GM04504 (cell line): ENCODE data around the gene SAP30BP.
"Not testable (repeated sequence)": the region's sequence is repeated elsewhere in the genome, so short reads cannot be mapped to it uniquely, and the experiment has no call there.

ENCODE experiments used
- DNase-seq: peaks from one replicate; pipeline ENCODE4 v3.0.0-alpha.2; 2012; ENCODE audit warnings: low read depth

The SAP30BP gene

DNA sequence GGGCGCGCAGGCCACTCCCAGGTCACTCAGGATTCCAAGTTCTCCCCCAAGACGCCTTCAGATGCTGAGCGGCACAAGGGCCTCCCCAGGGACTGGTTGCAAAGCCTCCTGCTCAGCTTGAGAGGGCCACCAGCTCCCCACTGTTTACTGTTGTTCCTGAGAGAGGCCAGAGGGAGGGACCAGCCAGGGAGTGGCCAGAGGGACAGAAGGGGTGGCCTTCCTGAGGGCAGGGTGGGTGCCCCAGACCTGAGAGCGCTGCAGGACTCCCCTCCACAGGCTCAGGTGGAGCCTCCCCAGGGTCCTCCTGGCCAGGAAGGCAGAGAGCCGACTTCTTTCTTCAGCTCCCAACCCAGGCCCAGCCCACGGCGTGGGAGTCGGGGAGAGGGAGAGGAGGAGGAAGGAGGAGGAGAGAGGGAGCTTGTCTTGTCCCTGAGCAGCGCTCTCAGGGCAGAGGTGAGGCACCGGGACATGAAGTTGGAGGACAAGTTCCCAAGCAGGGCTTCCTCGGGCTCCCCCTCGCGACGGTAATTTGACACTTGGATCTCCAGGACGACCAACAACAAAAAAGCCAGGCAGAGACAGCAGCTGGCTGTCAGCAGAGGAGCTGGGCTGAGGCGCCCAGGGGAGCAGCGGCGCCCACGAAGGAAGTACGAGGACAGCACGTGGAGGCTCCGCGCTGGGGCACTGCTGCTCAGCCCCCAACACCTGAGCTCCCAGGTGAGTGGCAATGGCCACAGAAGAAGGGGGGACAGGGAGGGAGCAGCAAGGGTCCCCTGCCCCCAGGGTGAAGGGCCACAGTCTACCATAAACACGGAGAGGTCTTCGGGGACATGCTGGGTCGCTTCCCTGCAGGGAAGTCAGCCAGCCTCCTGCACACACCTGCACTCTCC, 33.4 kb upstream of the SAP30BP start:
- peak; percentile 84 for DNase-seq

DNA sequence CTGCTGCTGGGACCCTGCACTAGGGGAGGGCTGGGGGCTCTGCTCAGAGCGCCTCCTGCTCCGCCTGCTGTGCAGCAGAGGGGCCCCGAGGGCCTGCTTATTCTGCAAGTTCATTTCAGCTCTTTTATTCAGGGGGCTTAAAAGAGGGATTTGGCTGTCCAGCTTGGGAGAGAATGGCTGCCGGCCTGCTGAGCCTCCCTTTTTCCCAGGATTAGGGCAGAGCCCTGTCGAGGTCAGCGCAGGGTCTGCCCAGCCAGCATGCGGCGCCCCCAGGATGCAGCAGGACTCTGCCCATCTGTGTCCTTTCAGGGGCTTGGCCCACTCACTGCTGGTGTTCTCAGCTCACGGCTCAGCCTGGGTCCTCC, 32.8 kb upstream of the SAP30BP start:
- no peak for DNase-seq

DNA sequence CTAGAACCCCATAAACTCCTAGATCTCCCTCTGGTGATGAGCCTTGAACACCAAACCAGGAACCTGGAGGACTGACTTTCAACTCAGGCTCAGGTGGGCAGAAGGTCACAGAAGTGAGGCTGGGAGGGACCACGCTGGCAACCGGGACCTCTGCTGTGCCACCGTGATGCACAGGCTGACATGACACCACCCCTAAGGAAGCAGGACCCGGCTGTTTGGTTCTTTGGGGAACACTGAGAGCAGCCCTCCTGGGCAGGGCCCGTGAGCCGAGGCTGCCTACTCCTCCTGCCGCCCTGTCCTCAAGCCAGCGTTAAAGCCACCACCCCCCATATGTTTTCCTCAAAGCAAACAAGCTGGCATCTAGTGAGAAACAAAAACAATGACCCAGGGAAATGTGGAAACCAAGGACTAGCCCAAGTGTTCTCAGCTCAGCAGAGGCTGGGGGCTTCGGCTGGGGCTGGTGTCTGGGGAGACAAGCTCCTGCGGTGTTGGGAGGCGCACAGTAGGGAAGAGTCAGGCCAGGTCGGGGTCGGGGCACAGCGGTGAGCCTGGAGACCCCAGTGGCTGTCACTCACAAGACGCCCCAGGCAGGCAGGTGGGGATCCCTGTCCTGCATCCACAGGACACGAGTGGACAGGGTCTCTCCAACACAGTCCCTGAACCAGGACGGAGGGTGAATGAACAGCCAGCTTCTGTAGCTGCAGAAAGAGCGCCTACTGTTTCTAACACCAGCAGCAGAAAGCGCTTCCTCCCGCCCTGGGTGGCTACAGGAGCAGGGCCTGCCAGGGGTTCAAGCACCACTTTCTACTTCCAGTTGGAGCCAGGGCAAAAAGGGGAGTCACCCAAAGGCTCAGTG, 32.2 kb upstream of the SAP30BP start:
- DNase-seq, result no peak

DNA sequence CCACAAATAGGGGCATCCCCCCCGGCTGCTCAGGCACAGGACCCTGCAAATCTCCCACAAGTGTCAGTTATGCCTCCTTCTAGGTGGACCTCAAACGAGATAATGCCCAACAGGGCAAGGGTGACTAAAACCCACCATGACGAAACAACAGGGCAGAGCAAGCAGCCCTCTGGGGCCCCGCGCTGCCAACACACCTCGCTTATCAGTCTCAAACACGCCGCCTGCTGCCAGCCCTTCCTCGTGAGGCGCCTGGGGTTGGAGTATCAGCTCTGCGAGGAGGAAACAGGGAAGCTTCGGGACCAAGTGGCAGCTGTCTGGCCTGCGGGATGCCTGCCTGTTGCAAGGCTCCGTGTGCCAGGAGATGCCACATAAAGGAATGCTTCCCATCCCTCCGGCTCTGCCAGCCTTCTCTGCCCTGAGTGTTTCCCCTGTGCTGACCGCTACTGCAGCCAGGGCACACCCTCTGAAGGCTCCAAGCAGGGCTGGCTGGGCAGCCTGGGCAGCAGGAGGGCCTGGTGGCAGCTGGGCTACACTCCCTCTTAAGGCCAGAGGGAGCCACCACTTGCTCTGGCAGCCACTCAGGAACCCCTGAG, 31.4 kb upstream of the SAP30BP start:
- no peak for DNase-seq

DNA sequence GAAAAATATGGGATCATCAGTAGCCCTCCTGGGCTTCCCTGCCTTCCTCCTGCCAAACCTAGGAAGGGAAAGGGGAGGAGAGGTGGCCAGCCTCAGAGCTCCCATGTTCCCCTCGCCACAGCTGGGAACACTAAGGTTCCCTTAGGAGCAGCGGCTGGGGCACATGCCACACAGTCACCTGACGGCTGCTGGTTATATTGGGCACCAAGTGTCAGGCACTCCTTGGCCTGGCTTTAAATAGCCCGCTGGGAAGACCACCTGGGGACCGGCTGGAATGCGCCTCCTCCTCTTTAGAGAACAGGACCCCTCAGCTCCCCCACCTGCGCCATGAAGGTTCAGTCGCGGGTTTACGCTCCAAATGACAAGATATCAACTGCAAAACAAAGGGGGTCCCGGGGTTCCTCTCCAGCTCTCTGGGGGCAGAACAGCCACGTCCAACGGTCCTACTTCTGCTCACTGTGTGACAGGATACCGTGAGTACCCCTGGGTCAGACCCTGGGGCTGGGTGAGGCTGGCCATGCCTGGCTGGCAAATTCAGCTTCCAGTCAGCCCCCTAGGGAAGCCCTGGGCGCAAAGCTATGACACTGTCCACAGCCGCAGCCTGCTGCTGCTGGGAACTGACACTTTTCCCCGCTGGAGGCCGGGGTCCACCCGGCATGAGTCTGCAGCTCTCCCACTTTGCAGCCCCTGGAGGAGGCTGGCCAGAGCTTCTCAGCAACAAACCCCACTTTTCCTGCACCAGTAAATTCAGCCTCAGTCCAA, 30.6 kb upstream of the SAP30BP start:
- DNase-seq, result no peak

DNA sequence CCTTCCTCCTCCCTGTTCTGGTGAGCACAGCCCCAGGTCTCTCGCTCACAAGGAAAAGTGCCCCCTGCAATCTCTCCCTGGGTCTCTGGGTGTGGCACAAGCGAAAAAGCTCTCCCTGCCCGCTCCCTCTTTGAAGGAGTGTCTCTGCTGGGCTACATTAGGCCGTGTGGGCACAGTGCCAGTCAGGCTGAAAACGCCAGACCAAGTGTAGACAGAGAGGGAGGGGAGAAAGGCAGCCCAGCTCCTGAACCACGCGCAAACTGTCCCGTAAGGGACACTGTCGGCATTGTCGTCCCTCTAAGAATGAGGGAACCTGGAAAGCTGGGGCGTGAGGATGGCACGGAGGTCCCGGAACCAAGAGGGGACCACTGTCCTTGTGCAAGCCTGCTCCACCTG, 30.0 kb upstream of the SAP30BP start:
- no peak for DNase-seq

DNA sequence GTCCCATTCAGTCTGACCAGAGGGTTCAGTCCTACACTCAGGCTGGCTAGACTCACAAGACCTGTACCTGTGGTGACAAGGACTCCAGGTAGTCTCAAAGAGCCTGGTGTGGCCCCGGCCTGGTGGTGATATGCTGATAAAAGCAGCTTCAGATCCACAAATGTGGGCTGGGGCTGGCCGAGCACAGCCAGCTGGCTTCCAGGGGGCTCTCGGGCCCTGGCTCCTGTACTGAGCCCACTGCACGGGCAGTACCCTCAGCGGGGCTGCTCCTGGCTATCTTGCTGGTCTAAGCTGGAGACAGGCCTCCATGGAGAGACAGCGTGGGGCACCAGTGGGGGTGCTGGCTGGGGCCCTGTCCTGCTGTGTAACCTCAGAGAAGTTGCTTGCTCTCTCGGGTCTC, 29.6 kb upstream of the SAP30BP start:
- DNase-seq, result no peak

DNA sequence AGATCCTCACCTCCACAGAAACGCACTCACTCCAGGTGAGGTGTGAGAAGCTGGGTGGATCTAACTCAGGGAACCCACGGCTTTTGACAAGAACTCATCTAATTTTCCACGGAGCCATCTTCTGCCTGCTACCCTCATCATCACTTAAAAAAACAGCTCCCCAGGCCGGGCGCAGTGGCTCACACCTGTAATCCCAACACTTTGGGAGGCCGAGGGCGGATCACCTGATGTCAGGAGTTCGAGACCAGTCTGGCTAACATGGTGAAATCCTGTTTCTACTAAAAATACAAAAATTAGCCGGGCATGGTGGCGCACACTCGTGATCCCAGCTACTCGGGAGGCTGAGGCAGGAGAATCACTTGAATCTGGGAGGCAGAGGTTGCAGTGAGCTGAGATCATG, 29.1 kb upstream of the SAP30BP start:
- not testable (repeated sequence) for DNase-seq

DNA sequence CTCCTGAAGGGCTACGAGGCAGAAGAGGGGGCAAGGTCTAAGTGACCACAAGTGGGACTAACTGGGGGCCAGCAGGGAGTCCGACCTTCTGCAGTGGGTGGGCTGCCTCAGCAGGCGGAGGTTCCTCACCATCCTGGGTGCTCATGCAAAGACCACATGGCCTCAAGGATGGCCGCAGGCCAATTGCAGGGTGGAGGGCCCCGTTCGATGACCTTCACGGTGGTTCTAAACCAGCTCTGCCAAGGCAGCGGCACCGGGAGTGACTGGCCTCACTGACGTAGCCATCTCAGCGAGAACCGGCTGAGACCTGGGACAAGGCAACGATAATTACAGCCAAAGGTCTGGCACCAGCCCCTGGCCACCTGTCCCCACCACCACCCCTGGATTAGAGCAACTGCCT, 28.2 kb upstream of the SAP30BP start:
- DNase-seq, result no peak

DNA sequence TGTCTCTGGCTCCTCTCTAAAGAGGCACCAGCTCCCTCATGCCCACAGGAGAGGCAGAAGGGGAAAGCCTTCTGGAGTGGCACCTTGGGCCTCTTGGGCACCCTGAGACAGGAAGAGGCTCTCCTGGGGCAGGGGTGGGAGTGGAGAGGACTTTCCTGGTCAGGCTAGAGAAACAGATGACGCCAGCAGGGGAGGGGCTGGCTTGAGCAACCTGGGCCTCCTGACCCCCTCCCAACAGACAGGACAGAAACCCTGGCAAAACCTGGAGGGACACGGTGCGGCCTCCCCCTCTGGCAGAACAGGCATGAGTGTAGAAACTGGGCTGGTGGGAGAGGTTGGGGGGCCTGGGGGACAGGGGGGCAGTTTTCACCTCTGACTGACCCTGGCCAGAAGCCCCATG, 27.8 kb upstream of the SAP30BP start:
- DNase-seq, result no peak

DNA sequence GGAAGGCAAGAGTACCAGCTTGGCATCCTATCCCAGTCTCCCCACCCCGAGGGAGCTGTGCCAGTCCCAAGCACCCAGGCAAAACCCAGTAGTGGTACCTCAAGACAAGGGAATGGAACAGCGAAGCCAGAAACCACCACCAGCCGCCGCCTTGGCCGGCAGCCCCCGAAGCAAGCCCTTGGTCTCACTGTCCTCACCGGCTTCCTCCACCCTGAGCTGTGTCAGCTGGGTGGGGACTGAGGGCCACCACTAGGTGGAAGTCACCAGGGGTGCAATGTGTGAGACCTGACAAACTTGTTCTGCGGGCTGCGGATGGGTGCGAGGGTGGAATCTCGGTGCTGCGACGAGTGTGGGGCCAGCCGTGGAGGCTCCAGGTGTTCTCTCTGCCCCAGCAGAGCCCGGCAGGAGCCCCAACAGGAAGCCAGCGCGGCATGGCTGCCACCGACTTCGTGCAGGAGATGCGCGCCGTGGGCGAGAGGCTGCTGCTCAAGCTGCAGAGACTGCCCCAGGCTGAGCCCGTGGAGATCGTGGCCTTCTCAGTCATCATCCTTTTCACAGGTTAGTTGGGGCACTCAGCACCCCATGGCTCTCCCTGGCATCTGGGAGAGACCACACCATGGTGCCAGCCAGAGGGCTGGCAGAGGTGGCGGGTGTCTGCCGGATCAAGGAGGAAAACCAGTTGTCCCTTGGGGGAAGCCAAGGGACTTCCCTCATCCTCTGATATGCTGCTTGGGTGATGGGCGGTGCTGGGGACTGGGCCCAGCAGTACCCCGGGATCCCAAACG, 27.2 kb upstream of the SAP30BP start:
- no peak for DNase-seq

DNA sequence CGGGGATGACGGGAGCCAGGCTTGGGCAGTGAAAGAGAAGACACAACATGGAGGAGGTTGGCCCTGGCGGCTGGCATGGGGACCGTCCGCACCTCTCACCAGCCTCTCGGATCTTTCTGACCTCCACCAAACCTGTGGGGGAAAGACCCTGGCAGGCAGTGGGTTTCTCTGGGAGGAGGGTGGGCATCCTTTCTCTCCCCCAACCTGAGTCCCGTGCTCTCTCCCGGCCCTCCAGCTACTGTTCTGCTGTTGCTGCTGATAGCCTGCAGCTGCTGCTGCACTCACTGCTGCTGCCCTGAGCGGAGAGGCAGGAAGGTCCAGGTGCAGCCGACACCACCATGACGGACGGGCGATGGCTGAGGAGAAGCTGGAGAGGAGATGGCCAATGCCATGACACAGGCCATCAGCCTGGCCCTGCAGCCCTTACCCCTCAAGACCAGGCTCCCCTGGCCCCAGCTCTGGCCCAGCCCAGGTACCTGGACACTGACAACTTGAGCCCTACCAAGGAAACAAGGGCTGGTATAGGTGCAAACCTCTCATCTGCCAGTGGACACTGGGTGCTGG, 26.5 kb upstream of the SAP30BP start:
- no peak for DNase-seq

DNA sequence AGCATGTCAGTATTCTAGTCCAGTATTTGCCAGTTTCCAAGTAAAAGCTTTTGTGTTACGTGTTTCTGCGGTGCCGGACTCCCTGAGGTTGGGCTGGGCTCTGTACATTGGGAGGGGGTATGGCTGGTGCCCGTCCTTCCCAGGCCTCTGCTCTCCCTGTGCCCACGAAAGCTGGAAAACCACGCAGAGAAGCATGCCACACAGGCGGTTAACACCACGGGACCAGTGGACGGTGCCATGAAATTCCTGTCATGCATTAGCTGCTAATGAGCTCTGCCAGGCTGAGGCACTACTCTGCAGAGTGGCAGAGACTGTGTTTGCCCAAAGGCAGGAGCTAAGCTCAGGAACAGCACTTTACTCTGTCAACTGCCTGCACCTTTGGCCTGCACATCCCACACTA, 25.8 kb upstream of the SAP30BP start:
- no peak for DNase-seq

DNA sequence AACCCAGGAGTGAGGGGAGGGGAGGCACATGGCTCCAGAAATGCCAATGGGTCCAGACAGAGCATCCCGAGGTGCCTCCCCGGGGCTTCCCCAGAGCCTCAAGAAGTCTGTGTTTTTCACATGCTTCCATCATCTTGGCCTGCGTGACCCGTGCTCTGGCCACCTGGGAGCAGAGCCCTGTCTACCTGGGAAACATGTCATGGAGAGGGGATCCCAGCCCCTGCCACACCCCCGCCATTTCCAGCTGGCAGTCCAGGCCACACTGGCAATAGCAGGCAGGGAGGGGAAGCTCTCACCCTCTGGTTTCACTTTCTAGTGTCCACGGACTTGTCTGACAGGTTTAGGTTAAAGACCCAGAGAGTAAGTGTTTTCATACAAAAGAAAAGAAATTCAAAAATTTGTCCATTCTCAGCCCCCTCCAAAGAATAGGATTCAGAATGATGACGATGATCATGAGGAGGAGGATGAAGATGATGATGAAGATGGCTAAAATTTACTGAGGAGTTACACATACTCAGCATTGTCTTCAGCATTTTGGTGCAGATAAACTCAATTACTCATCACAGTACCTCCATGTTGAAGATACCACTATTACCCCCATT, 24.9 kb upstream of the SAP30BP start:
- no peak for DNase-seq

DNA sequence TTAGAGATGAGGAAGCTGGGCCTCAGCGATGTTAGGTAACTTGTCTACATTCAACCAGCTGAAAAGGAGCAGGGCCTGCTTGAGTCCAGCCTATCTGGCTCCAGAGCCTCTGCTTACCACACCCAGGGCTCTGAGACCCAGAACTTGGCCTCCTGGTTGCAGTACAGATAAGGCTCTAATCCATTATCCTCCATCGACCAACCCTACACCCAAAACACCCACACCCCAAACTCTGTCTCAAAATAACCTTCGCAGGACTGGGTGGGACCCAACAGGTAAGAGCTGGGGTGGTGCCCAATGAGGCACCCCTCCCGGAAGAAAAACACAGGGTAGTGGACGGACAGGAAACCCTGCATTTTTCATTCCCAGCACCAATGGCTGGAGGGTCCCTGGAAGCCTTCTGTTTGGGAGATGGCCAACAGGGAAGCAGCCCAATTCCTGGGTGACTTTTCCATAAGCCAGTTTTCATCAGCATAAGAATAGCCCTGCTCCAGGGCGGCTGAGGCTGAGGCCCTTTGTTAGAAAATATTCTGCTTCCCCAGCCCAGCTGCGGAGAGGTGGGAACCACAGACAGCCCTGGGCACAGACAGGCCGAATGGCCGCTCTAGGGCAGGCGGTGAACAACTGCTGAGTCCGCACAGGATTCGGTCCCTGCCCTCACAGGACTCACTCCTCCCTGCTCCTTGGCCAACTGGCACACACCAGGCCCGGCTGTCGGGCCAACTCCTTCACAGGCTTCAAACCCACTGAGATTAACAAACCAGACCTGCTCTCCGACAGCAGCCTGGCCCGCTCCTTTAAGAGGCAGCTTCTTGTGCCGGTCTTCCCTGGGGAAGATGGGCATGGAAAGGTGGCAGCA, 24.1 kb upstream of the SAP30BP start:
- DNase-seq, result no peak

DNA sequence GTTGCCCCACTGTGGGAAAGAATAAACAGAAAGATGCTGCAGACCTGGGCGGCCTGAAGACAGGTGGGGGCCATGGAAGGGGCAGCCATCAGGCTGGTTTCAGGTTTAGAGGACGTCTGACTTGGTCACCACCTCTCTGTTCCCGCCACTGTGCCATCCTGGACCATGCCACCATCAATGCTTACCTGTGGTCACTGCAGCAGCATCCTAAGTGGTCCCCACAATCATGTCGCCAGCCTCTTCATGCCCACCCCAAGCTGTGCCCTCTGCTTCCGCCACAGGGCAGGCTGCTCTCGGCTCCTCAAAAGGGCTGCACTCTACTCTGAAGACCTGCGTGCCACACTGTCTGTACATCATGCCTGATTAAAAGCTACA, 23.5 kb upstream of the SAP30BP start:
- no peak for DNase-seq

DNA sequence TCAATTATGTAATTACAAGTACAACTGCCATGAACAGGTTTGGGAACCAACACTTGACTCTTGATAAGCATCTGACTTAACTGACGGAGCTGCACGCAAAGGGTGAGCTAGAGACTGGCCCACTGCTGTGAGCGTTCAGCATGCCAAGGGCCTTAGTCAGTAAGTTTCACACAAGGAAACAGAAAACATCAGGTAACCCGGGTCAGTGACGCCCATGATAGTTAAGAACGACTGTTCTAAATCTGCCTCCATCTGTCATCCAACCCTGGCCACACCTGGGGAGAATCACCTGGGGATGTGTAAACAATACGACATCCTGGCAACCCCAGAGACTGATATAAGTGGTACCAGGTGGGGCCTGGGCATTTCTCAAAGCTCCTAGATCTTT, 21.6 kb upstream of the SAP30BP start:
- no peak for DNase-seq

DNA sequence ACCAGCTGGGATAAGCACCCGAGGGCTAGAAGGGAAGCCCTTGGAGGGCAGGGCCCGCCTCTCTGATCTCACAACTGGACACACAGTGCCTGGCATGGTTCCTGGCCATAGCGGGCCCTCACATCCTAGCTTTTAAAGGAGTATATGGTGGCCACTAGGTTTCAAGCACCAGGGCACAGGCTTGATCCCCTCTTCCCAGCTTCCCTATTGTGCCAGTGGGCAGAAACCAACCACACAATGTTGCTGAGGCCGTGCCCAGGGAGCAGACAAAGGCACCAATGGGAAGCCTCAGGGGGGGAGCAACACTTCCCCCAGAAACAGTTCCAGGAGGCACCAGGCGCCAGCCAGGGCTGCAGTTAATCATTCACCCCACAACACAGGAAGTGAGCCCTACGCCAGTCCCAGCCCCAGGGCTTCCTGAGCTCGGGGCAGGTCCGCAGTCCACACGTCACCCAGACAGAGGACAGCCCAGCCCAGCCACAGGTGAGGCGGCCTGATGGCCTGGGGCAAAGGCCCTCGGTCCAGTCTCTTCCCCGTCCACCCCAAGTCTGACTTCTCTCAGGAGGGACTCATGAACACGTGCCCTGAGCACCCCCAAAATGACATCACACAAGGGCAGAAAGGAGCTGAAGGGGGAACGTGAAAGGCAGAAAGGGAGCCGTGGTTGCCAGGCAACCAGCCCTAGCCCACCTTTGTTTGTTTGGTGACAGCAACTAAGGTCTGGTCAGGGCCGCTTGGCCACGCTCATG, 21.1 kb upstream of the SAP30BP start:
- DNase-seq, result no peak

DNA sequence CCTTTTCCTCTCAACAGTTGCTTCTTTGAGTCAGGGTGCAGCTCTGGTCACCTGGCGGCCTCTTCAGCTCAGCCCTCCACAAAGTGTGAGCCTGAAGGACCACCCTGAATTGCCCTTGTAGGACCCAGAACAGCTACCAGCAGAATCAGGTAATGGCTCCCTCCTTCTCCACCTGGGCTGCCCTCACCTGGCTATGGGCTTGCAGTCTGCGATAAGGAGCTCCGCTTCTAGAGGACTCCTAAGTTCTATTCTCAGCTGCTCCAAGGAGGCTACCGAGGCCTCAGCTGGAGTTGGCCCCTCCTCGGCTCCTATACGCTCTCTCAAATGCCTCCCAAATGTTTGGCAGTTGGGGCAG, 20.5 kb upstream of the SAP30BP start:
- no peak for DNase-seq
